HTR-8/SVneo (cell line): ENCODE data around the gene GALNT7.
A peak's percentile ranks its signal among the peaks of the same experiment; 100 is the strongest.

Experiments used
- DNase-seq: peaks from one replicate; pipeline ENCODE4 v3.0.0; 2011; ENCODE audit warnings: low spot score, mixed read lengths; ENCODE audit not compliant: insufficient read length
- FAIRE-seq: peaks from 2 replicates; lab custom pipeline; 2011; peaks lifted over from hg19 to GRCh38; lab: Jason Lieb, UNC

GALNT7 gene

DNA sequence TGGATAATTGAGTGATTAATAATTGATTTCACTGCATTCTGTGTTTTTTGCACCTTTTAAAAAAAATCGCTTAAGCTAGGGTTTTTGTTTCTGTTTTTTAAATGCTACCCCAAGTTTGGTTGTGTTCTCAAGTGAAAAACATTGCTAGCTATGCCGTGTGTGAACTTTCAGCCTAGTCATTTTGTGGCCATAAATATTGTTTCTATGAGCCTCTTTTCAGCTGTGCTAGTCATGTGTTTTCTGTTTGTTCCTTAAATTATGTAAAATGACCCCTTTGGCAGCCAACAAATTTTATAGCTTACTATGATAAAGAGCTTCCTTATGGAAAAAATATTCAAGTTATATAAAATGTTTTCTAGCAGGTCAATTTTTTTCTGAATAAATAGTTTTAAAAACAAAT is 59.1 kb downstream of the GALNT7 start:
- FAIRE-seq, result no peak
- no peak for DNase-seq

GRCh38 chr4:173230062-173230461 is 61.5 kb downstream of the GALNT7 start:
- DNase-seq, result no peak
- FAIRE-seq, result no peak

- DNase-seq (peak; percentile 35), FAIRE-seq (no peak)
These were observed 63.3 kb downstream of the GALNT7 start for GRCh38 chr4:173231916-173232315.

DNA sequence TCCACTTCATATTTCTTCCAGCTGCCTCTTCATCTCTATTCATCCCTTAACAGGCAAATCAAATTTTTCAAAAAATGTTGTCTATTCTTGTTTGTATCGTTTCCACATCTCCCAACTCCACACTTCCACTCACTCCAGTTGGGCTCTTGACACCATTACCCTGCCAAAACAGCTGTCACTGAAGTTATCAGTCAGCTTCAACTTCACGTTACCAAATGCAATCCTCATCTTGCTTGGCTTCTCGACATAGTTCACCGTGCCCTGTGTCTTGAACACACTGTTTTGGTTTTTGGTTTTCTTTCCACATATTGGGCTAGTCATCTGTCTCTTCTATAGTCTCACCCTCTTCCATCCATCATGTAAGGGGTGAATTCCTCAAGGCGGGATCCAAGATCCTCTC is 65.2 kb downstream of the GALNT7 start:
- DNase-seq (no peak), FAIRE-seq (peak; percentile 77)

- FAIRE-seq (no peak), DNase-seq (no peak)
These were observed 66.4 kb downstream of the GALNT7 start for GRCh38 chr4:173235050-173235449.

DNA sequence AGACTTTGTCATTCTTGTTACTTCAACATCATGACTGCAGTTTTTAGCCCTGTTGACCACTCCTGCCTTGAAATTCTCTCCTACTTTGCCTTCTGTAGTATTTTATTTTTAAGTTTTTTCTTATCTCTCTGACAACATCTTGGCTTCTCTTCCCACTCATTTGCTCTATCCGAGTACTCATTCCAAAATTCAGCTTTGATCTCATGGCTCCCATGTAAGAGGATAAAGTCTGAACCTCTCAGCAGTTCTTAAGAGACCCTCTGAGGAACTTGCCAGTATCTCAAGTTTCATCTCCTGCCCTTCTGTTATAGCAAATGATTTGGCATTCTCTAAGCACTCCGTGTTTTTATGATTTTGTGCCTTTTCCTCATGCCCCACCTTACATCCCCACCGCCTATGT is 67.7 kb downstream of the GALNT7 start:
- DNase-seq, result no peak
- FAIRE-seq, result no peak

GRCh38 chr4:173237152-173237551 is 68.5 kb downstream of the GALNT7 start:
- DNase-seq (peak; percentile 17), FAIRE-seq (peak; percentile 80)

DNA sequence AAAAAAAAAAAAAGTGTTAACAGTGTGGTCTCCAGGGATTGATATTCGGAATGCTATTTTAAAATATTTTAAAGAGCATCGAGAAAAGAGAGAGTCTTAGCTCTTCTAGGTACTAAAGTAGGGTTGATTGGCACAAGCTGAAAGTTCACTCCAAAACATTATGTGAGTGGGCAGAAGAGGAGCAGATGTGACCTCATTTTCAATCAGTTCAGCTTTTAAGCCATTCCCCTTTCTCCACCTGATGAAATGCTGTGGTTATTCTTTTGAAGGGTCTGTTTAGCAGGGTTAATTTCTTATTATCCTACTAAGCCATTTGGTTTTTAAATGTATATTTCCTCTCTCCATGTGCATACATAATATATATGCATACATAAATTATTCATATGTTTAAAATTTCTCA is 69.2 kb downstream of the GALNT7 start:
- FAIRE-seq (no peak), DNase-seq (no peak)

DNA sequence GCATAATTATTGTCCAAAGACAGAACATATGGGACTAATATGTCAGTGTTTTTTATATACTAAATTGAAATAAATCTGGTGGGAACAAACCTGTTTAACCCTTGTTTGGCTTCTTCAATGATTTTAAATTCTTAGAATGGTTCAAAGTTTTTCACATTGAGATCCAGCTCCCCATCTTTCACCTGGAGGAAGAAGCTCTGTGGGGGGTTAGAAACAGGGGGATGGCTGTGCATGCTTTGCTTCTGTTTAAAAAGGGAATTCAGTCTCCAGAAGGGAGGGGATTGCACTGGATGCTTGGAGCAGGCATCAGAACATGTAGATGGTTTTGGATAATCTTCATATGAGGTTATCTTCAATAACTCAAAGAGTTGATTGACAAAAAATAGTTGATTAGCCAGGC is 72.1 kb downstream of the GALNT7 start:
- DNase-seq (no peak), FAIRE-seq (no peak)

- DNase-seq (no peak), FAIRE-seq (no peak)
These were observed 74.0 kb downstream of the GALNT7 start for GRCh38 chr4:173242466-173243250.

DNA sequence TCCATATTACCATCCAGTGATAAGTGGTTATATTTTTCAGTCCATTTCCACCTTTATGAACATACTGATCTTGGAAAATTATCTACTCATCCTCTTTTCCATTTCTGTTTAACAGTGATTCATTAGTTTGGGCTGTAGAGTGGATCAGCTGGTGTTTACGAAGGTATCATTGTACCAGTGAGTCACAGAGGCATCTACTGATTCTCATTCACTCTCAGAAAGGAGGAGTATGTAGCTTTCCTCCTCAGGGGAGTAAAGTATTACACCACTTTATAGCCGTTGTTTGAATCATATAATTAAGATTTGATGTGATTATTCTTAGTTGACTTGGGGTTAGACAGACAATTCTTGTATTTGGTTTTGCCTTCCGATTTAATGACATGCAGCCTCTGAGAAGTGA is 74.7 kb downstream of the GALNT7 start:
- DNase-seq (no peak), FAIRE-seq (peak; percentile 86)

DNA sequence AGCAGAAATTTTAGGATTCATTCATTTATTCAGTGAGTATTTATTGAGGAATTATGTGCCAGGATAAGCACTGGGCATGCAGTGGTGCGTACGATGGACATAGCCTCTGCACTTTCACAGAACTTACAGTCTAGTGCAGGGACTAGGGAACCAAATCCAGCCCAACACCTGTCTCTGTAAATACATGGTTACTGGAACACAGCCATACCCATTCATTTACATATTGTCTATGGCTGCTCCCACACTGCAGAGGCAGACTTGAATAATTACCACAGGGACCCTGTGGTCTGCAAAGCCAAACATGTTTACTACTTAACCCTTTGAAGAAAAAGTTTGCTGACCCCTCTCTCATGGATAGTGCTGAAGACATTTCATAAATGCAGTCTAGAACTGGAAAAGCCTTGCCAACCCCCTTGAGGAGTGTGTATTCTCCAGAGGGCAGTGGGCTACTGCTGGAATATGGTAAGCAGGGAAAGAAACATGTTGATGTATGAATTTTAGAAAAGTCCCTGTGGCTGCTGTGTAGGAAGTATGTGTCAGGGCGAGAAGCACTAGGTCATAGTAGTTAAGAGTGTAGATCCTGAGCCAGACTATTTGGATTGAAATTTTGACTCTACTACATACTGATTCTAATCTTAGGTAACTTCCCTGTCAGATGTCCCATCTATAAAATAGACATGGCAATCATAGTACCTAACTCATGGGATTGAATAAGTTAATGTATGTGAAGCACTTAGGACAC is 75.5 kb downstream of the GALNT7 start:
- no peak for DNase-seq
- FAIRE-seq, result peak; percentile 31

DNA sequence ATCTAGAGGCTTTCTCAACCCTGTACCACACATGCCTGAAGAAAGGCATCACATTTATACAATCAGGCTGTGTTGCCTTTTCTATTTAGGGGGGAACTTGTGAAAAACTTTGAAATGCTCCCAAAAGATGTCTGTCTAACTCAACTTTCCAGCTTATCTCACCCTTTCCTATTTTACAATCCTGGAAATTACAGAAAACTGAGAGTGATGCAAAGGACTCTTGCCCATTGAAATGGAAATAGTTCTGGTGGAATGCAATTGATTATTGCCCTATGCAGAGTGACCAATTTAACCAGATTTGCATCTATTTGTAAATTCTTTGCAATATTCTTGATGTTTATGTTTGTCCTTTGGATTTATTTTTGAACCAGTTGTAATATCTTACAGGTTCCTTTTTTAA is 77.3 kb downstream of the GALNT7 start:
- FAIRE-seq (no peak), DNase-seq (no peak)

- FAIRE-seq, result no peak
- no peak for DNase-seq
These were observed 78.1 kb downstream of the GALNT7 start for GRCh38 chr4:173246719-173247118.

DNA sequence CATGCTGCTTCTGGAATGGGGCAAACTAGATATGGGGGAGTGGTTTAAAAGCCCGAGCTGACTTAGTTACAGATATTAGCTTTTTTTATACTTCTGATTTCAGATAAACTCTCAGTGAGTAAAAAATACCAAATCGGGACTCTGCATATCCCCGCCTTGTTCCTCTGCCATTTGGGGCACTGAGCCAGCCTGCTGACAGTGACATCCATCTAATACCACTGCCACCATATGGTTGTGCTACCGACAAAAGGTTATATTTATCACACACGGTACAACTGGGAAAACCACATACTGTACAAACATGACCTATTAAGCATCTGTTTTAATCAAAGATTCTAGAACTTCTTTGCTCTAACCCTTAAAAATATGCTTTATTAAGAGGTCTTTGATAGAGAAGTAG is 78.7 kb downstream of the GALNT7 start:
- DNase-seq (no peak), FAIRE-seq (no peak)

- FAIRE-seq (no peak), DNase-seq (no peak)
These were observed 80.1 kb downstream of the GALNT7 start for GRCh38 chr4:173248690-173249089.

GRCh38 chr4:173252024-173252935 is 83.7 kb downstream of the GALNT7 start:
- peak; percentile 99 for FAIRE-seq
- peak; percentile 79 for DNase-seq

- no peak for FAIRE-seq
These were observed 85.0 kb downstream of the GALNT7 start for GRCh38 chr4:173253561-173253960.

DNA sequence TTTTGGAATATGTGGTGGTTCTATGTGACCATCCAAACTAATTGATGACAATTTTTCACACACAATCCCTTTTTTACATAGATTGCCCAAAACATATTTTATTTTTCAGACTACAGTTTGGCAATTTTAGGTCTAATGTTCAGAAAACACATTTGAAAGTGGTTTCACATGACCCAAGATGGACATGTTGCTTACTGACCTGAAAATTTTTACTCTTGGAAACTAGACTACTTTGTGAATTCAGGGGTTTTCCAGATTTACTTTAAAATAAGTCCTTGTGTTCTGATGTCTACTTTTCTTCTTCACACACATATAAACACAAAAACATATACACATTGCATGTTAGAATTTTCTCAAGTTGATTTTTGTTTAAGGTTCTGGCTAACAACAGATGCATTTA is 86.0 kb downstream of the GALNT7 start:
- DNase-seq (no peak), FAIRE-seq (no peak)

More at GRCh38 chr4:173253561-173253960, 85.0 kb downstream of the GALNT7 start:
- DNase-seq, result no peak

DNA sequence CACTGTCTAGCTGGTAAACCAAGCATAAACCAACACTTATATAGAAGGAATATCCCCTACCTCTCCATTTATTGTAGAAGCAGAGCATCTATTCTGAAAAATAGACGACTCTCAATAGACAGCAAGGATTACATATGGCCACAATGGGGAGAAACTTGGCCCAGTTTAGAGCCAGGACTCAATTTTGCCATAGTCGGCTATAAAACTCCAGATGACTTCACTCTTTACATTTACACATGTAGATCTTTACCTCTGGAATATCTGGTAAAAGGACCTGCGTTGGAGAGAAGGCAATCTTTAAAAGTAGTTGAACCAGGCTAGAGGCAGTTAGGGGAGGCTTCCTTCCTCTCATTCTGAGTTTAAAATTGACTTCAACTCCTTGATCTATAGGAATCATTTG is 88.2 kb downstream of the GALNT7 start:
- DNase-seq (no peak), FAIRE-seq (no peak)
